ENCODE data around the gene ZFPM1. TPM values are rescaled to one million over a fixed set of nuclear protein-coding genes. Genes with fewer than 3 reads are reported as not detected.

ZFPM1 gene
- total RNA-seq, 4 donors from 2014 or later: 4.2 to 9.3 (median 5.1) TPM

DNA sequence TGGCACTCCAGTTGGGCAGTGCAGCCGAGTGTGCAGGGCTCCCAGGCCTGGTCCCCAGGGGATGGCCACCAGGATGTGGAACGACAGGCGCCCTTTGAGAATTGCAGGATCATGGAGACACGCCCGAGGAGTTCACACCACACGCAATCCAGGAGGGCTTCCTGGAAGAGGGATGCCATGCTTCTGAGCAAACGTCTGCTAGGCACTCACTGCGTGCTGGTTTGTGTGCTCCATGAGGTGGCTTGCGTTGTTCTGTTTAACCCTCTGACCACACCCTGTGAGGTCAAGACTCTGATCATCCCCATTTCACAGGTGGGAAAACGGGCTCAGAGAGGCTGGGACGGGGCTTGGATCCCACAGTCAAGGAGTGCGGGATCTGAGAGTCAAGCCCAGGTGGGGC is 32.6 kb upstream of the ZFPM1 start:
- Histone ChIP-seq H3K27ac (no peak overlapping the region), H3K4me3 (no peak overlapping the region), H3K36me3 (no peaks in the 10 kb centered on the region), H3K9me3 (no peaks in the 10 kb centered on the region), H3K27me3 (peaks cover 3% of the 10 kb centered on the region), H3K4me1 (peaks cover 17% of the 10 kb centered on the region)
- no peak for DNase-seq (ENCODE audit: low spot score in 2 of 2)
- 96% methylated on average over 5 of the region's 12 CpGs for WGBS
- TF ChIP-seq, protein P1, sequence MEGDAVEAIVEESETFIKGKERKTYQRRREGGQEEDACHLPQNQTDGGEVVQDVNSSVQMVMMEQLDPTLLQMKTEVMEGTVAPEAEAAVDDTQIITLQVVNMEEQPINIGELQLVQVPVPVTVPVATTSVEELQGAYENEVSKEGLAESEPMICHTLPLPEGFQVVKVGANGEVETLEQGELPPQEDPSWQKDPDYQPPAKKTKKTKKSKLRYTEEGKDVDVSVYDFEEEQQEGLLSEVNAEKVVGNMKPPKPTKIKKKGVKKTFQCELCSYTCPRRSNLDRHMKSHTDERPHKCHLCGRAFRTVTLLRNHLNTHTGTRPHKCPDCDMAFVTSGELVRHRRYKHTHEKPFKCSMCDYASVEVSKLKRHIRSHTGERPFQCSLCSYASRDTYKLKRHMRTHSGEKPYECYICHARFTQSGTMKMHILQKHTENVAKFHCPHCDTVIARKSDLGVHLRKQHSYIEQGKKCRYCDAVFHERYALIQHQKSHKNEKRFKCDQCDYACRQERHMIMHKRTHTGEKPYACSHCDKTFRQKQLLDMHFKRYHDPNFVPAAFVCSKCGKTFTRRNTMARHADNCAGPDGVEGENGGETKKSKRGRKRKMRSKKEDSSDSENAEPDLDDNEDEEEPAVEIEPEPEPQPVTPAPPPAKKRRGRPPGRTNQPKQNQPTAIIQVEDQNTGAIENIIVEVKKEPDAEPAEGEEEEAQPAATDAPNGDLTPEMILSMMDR (IDR thresholded peaks at IDR 0.05): no peak
- no peak for TF ChIP-seq EP300 (IDR thresholded peaks at IDR 0.05)
- no peak for TF ChIP-seq POLR2A (IDR thresholded peaks at IDR 0.05)
- TF ChIP-seq POLR2AphosphoS5 (IDR thresholded peaks at IDR 0.05): no peak

DNA sequence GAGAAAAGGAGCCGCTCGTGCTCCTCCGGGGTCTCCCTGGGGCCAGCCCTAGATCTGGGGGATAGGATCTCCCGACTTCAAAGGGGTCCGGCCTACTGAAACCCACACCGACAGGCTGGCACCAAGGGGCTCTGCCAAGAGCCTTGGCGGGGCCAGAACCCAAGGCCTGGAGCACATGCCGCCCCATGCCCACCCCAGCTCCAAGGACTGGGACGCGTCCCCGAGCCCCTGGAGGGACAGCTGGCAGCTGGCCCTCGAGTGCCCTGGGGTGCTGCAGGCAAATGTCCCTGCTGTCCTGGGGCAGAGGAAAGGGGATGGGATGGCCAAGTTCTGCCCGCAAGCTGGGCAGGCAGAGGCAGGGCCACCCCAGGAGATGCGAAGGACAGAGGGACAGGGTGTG is 31.8 kb upstream of the ZFPM1 start:
- TF ChIP-seq, protein P1 (IDR thresholded peaks at IDR 0.05): no peak
- no peak for TF ChIP-seq EP300 (IDR thresholded peaks at IDR 0.05)
- Histone ChIP-seq H3K36me3 (no peaks in the 10 kb centered on the region), H3K4me3 (no peak overlapping the region), H3K27ac (no peak overlapping the region), H3K27me3 (peaks cover 3% of the 10 kb centered on the region), H3K9me3 (no peaks in the 10 kb centered on the region), H3K4me1 (peaks cover 15% of the 10 kb centered on the region)
- DNase-seq (ENCODE audit: low spot score in 2 of 2): no peak
- WGBS: 83% methylated on average over 13 of the region's 14 CpGs

DNA sequence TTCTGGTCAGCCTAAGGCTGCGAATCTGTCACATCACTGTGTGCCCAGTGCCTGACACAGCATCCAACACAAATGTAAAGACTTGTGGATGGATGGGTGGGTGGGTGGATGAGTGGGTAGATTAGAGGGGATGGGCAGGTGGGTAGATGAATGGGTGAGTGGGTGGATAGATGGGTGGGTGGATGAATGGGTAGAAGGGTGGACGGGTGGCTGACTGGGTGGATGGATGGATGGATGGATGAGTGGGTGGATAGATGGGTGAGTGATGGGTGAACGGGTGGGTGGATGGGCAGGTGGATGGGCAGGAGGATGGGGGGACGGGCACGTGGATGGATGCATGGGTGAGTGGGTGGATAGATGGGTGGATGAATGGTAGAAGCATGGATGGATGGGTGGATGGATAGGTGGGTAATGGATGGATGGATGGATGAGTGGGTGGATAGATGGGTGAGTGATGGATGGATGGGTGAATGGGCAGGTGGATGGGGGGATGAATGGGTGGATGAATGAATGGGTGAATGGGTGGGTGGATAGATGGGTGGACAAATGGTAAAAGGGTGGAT is 31.1 kb upstream of the ZFPM1 start:
- no peak for TF ChIP-seq POLR2AphosphoS5 (IDR thresholded peaks at IDR 0.05)
- TF ChIP-seq, protein P1 (IDR thresholded peaks at IDR 0.05): no peak
- no peak for TF ChIP-seq POLR2A (IDR thresholded peaks at IDR 0.05)
- H3K9me3 ChIP-seq: no peaks in the 10 kb centered on the region
- peaks cover 15% of the 10 kb centered on the region for H3K4me1 ChIP-seq
- 57% methylated on average over 5 of the region's 5 CpGs for WGBS
- no peaks in the 10 kb centered on the region for H3K36me3 ChIP-seq
- no peak for DNase-seq (ENCODE audit: low spot score in 2 of 2)
- peaks cover 3% of the 10 kb centered on the region for H3K27me3 ChIP-seq
- H3K4me3 ChIP-seq: no peak overlapping the region
- H3K27ac ChIP-seq: no peak overlapping the region

DNA sequence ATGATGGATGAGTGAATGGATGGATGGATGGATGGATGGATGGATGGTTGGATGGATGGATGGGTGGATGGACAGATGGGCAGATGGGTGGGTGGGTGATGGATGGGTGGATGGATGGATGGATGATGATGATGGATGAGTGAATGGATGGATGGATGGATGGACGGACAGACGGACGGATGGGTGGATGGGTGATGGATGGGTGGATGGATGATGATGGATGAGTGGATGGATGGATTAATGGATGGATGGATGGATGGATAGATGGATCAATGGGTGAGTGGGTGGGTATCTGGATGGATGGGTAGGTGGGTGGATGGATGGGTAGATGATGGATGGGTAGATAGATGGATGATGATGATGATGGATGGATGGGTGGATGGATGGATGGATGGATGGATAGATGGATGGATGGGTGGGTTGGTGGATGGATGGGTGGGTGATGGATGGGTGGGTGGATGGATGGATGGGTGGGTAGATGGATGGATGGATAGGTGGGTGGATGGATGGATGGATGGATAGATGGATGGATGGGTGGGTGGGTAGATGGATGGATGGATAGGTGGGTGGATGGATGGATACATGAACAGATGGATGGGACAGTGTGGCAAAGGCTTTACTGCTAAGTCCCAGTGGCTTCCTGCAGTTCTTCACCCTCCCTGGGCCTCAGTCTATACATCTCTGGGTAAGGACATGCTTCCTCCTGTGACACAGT is 30.2 kb upstream of the ZFPM1 start:
- Histone ChIP-seq H3K4me1 (peaks cover 15% of the 10 kb centered on the region), H3K27me3 (peaks cover 3% of the 10 kb centered on the region), H3K9me3 (no peaks in the 10 kb centered on the region), H3K4me3 (no peak overlapping the region), H3K36me3 (no peaks in the 10 kb centered on the region), H3K27ac (no peak overlapping the region)
- no peak for DNase-seq (ENCODE audit: low spot score in 2 of 2)
- 49% methylated on average over 3 of the region's 3 CpGs for WGBS
- TF ChIP-seq POLR2A (IDR thresholded peaks at IDR 0.05): no peak
- no peak for TF ChIP-seq EP300 (IDR thresholded peaks at IDR 0.05)
- no peak for TF ChIP-seq POLR2AphosphoS5 (IDR thresholded peaks at IDR 0.05)
- TF ChIP-seq, protein P1 (IDR thresholded peaks at IDR 0.05): no peak

DNA sequence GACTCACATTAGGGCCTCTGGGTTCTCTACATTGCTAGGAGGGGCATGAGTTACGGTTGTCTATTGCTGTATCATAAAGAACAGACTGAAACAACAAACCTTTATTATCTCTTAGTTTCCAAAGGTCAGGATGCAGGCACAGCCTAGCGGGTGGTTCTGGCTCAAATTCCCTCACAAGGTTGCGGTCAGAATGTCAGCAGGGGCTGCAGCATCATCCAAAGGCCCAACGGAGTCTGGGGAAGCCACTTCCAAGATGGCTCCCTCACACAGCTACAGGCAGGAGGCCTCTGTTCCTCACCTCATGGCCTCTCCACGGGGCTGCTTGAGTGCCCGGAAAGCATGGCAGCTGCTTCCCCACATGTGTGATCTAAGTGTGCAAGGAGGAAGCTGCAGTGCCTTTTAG is 29.6 kb upstream of the ZFPM1 start:
- no peak for DNase-seq (ENCODE audit: low spot score in 2 of 2)
- no peak for TF ChIP-seq POLR2A (IDR thresholded peaks at IDR 0.05)
- TF ChIP-seq, protein P1 (IDR thresholded peaks at IDR 0.05): no peak
- no peak for TF ChIP-seq POLR2AphosphoS5 (IDR thresholded peaks at IDR 0.05)
- no peak for TF ChIP-seq EP300 (IDR thresholded peaks at IDR 0.05)
- H3K4me3 ChIP-seq: no peak overlapping the region
- H3K27ac ChIP-seq: no peak overlapping the region
- no peaks in the 10 kb centered on the region for H3K9me3 ChIP-seq
- H3K4me1 ChIP-seq: peaks cover 15% of the 10 kb centered on the region
- 86% methylated on average over 6 of the region's 6 CpGs for WGBS
- peaks cover 4% of the 10 kb centered on the region for H3K27me3 ChIP-seq
- H3K36me3 ChIP-seq: no peaks in the 10 kb centered on the region

All from suprapubic skin (tissue), 4 donors.